ENCODE results near the gene HOXB4. TPM values are rescaled to one million over a fixed set of nuclear protein-coding genes. Genes with fewer than 3 reads are reported as not detected.

HOXB4 gene
- total RNA-seq, 1 donor from 2014 or later: 6.5 TPM

GRCh38 chr17:48593126-48593829, 15.1 kb upstream of the HOXB4 start, which contains the start of gene HOXB5:
Gene HOXB5 (minus strand): TSS chr17:48593779. CDS start chr17:48593682, 97 bp downstream.
- Mint-ChIP-seq H3K36me3 (ENCODE audit: low read depth, unreplicated experiment) (no peaks in the 10 kb centered on the region), H3K4me3 (ENCODE audit: unreplicated experiment) (peak within 1 kb of the TSS; percentile 82)

GRCh38 chr17:48592577-48592976, 14.4 kb upstream of the HOXB4 start:
- Mint-ChIP-seq H3K9me3 (ENCODE audit: unreplicated experiment) (no peaks in the 10 kb centered on the region), H3K27ac (ENCODE audit: unreplicated experiment) (no peak overlapping the region), H3K4me3 (ENCODE audit: unreplicated experiment) (no peak overlapping the region), H3K27me3 (ENCODE audit: unreplicated experiment) (peaks cover 45% of the 10 kb centered on the region), H3K36me3 (ENCODE audit: low read depth, unreplicated experiment) (no peaks in the 10 kb centered on the region), H3K4me1 (ENCODE audit: unreplicated experiment) (peaks cover 61% of the 10 kb centered on the region)
- no peak for TF ChIP-seq CTCF (IDR thresholded peaks at IDR 0.05; ENCODE audit: unreplicated experiment)
- DNase-seq (ENCODE audit: low spot score): no peak

More at GRCh38 chr17:48593126-48593829, 15.1 kb upstream of the HOXB4 start, which contains the start of gene HOXB5:
- Mint-ChIP-seq H3K9me3 (ENCODE audit: unreplicated experiment) (no peaks in the 10 kb centered on the region), H3K27me3 (ENCODE audit: unreplicated experiment) (peaks cover 45% of the 10 kb centered on the region), H3K27ac (ENCODE audit: unreplicated experiment) (no peak within 1 kb of the TSS), H3K4me1 (ENCODE audit: unreplicated experiment) (peaks cover 59% of the 10 kb centered on the region)
- no peak for TF ChIP-seq CTCF (IDR thresholded peaks at IDR 0.05; ENCODE audit: unreplicated experiment)
- no peak for DNase-seq (ENCODE audit: low spot score)

- H3K27me3 Mint-ChIP-seq (ENCODE audit: unreplicated experiment): peaks cover 47% of the 10 kb centered on the region
- no peak overlapping the region for H3K27ac Mint-ChIP-seq (ENCODE audit: unreplicated experiment)
- peaks cover 65% of the 10 kb centered on the region for H3K4me1 Mint-ChIP-seq (ENCODE audit: unreplicated experiment)
- no peaks in the 10 kb centered on the region for H3K9me3 Mint-ChIP-seq (ENCODE audit: unreplicated experiment)
- H3K36me3 Mint-ChIP-seq (ENCODE audit: low read depth, unreplicated experiment): no peaks in the 10 kb centered on the region
- no peak for TF ChIP-seq CTCF (IDR thresholded peaks at IDR 0.05; ENCODE audit: unreplicated experiment)
- DNase-seq (ENCODE audit: low spot score): no peak
- H3K4me3 Mint-ChIP-seq (ENCODE audit: unreplicated experiment): no peak overlapping the region
These were observed 13.9 kb upstream of the HOXB4 start for GRCh38 chr17:48592057-48592514.

- H3K36me3 Mint-ChIP-seq (ENCODE audit: low read depth, unreplicated experiment): no peaks in the 10 kb centered on the region
- no peak for DNase-seq (ENCODE audit: low spot score)
- H3K4me3 Mint-ChIP-seq (ENCODE audit: unreplicated experiment): peak overlapping the region; percentile 56
- no peak for TF ChIP-seq CTCF (IDR thresholded peaks at IDR 0.05; ENCODE audit: unreplicated experiment)
- H3K27me3 Mint-ChIP-seq (ENCODE audit: unreplicated experiment): peaks cover 44% of the 10 kb centered on the region
- peaks cover 65% of the 10 kb centered on the region for H3K4me1 Mint-ChIP-seq (ENCODE audit: unreplicated experiment)
- H3K9me3 Mint-ChIP-seq (ENCODE audit: unreplicated experiment): no peaks in the 10 kb centered on the region
- H3K27ac Mint-ChIP-seq (ENCODE audit: unreplicated experiment): no peak overlapping the region
These were observed 13.3 kb upstream of the HOXB4 start for GRCh38 chr17:48591255-48592056.

Measured in endothelial cell (in vitro differentiated cells).